ENCODE data around the gene LGALS3. TPM values are rescaled to one million over a fixed set of nuclear protein-coding genes. Genes with fewer than 3 reads are reported as not detected.

LGALS3 gene
- total RNA-seq, 4 donors from 2014 or later, result 246 to 526 (median 339) TPM

DNA sequence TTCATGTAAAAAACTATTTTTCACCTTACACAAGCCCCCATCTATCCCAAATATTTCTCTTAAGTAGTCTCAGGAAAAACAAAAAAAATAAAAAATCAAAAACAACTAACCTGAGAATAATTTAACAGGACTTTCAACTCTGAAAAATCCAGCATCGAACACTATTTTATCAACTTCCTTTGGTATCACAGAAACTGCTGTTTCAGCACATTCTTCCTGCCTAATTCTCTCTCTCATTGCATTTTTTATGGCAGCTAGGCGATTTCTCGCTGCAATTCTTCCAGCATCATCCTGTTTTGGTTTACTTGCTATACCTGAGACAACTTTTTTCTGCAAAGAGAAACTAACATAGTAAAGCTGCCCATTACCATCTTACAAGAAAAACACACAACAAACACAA, 29.4 kb downstream of the LGALS3 start:
- Histone ChIP-seq H3K27me3 (no peaks in the 10 kb centered on the region), H3K27ac (no peak overlapping the region), H3K4me1 (no peaks in the 10 kb centered on the region), H3K4me3 (no peak overlapping the region), H3K36me3 (no peaks in the 10 kb centered on the region), H3K9me3 (no peaks in the 10 kb centered on the region)
- no peak for DNase-seq (ENCODE audit: low spot score in 2 of 2)
- 32 to 35% methylated on average over 3 of the region's 3 CpGs for WGBS, 2 donors
- no peak for TF ChIP-seq POLR2A (IDR thresholded peaks at IDR 0.05)
- TF ChIP-seq, protein P1, sequence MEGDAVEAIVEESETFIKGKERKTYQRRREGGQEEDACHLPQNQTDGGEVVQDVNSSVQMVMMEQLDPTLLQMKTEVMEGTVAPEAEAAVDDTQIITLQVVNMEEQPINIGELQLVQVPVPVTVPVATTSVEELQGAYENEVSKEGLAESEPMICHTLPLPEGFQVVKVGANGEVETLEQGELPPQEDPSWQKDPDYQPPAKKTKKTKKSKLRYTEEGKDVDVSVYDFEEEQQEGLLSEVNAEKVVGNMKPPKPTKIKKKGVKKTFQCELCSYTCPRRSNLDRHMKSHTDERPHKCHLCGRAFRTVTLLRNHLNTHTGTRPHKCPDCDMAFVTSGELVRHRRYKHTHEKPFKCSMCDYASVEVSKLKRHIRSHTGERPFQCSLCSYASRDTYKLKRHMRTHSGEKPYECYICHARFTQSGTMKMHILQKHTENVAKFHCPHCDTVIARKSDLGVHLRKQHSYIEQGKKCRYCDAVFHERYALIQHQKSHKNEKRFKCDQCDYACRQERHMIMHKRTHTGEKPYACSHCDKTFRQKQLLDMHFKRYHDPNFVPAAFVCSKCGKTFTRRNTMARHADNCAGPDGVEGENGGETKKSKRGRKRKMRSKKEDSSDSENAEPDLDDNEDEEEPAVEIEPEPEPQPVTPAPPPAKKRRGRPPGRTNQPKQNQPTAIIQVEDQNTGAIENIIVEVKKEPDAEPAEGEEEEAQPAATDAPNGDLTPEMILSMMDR (IDR thresholded peaks at IDR 0.05), result no peak
- TF ChIP-seq EP300 (IDR thresholded peaks at IDR 0.05), result no peak

DNA sequence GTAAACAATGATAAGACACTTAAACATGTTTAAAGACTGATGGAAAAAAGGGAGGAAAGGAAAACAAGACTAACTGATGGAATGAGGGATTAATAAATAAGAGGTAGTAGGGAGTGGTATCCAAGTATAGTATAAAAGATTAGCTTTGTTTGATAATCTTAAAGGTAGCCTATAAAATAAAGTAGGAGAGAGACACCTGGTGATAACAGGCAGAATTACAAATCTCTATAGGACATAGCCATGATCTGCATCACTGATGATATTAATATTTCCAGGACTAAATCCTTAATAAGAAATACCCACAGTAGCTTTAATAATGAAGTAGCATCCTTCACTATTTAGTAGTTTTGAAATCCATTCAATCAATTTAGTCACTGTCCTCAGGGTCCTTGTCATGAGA, 31.9 kb downstream of the LGALS3 start:
- Histone ChIP-seq H3K4me3 (no peak overlapping the region), H3K4me1 (no peaks in the 10 kb centered on the region), H3K36me3 (no peaks in the 10 kb centered on the region), H3K9me3 (no peaks in the 10 kb centered on the region), H3K27ac (no peak overlapping the region), H3K27me3 (no peaks in the 10 kb centered on the region)
- no peak for DNase-seq (ENCODE audit: low spot score in 2 of 2)
- TF ChIP-seq, protein P1 (IDR thresholded peaks at IDR 0.05), result peak; percentile 44 to 77 (median 56)
- TF ChIP-seq POLR2A (IDR thresholded peaks at IDR 0.05), result no peak

DNA sequence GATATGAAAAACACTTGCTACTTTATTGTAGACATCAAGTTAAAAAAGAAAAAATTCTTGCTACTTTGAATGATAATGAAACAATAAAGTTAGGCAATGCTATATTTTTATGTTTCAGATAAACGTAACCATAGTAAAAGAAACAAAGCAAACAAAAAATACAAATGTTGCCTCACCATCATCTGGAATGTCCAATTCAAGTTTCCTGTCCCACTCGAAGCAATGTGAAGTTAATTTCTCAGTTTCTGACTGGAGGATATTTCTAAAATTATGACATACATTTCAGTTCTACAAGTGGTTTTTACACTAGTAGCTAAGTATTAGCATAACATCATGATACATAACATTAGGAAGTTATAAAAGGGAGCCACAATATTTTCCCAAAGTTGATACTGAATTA, 41.5 kb downstream of the LGALS3 start:
- H3K27ac ChIP-seq, result no peak overlapping the region
- WGBS, 2 donors, result 84 to 85% methylated on average over 2 of the region's 2 CpGs
- no peak overlapping the region for H3K4me3 ChIP-seq
- H3K9me3 ChIP-seq, result no peaks in the 10 kb centered on the region
- no peaks in the 10 kb centered on the region for H3K27me3 ChIP-seq
- no peaks in the 10 kb centered on the region for H3K36me3 ChIP-seq
- no peaks in the 10 kb centered on the region for H3K4me1 ChIP-seq
- no peak for DNase-seq (ENCODE audit: low spot score in 2 of 2)
- no peak for TF ChIP-seq POLR2A (IDR thresholded peaks at IDR 0.05)
- TF ChIP-seq EP300 (IDR thresholded peaks at IDR 0.05), result no peak
- TF ChIP-seq, protein P1 (IDR thresholded peaks at IDR 0.05), result no peak

DNA sequence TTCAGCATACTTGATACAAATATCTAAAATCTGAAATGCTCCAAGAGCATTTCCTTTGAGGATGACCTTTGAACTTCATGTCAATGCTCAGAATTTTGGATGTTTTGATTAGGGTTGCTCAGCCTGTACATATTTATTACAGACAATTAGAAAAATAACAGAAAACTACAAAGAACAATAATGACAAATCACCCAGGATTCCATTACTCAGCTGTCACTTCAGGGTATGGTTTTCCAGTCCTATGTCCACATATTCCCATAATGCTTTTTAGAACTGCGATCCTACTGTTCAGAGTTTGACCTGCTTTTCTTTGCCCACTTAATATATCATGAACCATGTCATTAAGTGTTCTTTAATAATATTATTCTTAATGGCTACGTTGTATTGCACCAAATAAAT, 51.0 kb downstream of the LGALS3 start:
- Histone ChIP-seq H3K4me3 (no peak overlapping the region), H3K27ac (no peak overlapping the region), H3K27me3 (no peaks in the 10 kb centered on the region), H3K9me3 (no peaks in the 10 kb centered on the region), H3K36me3 (no peaks in the 10 kb centered on the region), H3K4me1 (no peaks in the 10 kb centered on the region)
- no peak for DNase-seq (ENCODE audit: low spot score in 2 of 2)
- TF ChIP-seq POLR2A (IDR thresholded peaks at IDR 0.05), result no peak
- TF ChIP-seq, protein P1 (IDR thresholded peaks at IDR 0.05), result no peak
- no peak for TF ChIP-seq EP300 (IDR thresholded peaks at IDR 0.05)
- 69 to 71% methylated on average over 2 of the region's 2 CpGs for WGBS, 2 donors

DNA sequence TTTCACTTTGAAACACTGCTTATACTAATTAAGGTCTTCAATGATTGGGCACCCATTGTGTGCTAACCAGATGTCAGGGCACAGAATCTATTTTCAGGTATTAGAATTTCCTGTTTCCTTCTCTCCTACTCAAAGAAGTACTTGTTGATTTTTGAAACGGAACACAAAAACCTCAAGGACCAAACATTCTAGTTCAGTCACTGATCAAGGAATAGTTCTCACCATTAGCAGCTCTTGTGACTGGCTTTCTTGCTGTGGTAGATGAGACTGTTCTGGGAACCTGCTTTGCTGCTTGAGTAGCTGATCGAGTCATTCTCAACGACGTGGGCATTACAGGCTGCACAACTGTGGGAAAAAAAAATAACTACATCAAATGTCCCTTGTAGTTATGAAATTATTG, 51.4 kb downstream of the LGALS3 start:
- Histone ChIP-seq H3K36me3 (no peaks in the 10 kb centered on the region), H3K9me3 (no peaks in the 10 kb centered on the region), H3K4me1 (no peaks in the 10 kb centered on the region), H3K27ac (no peak overlapping the region), H3K4me3 (no peak overlapping the region), H3K27me3 (no peaks in the 10 kb centered on the region)
- 67 to 77% methylated on average over 4 of the region's 4 CpGs for WGBS, 2 donors
- DNase-seq (ENCODE audit: low spot score in 2 of 2), result no peak
- no peak for TF ChIP-seq EP300 (IDR thresholded peaks at IDR 0.05)
- TF ChIP-seq, protein P1 (IDR thresholded peaks at IDR 0.05), result no peak
- no peak for TF ChIP-seq POLR2A (IDR thresholded peaks at IDR 0.05)
